ENCODE data around the gene SLCO2A1.

GRCh38 chr3:133987136-133987535, 42.6 kb downstream of the SLCO2A1 start:
- TF ChIP-seq ELK4 (IDR thresholded peaks at IDR 0.05; ENCODE audit: borderline replicate concordance, low read depth, low read length), result no peak
- TF ChIP-seq SP2 (tag by site-specific recombination; IDR thresholded peaks at IDR 0.05), result no peak
- TF ChIP-seq ATF2 (tag by site-specific recombination; IDR thresholded peaks at IDR 0.05; ENCODE audit: low read depth), result no peak
- TF ChIP-seq ZBTB7A (tag by site-specific recombination; IDR thresholded peaks at IDR 0.05; ENCODE audit: low read depth), result no peak
- TF ChIP-seq CTCF (tag by site-specific recombination; IDR thresholded peaks at IDR 0.05), result no peak
- no peak for TF ChIP-seq REST (tag by site-specific recombination; IDR thresholded peaks at IDR 0.05)
